C4-2B (cell line): Measurements from ENCODE around the gene TCF4.

Experiments used
- CTCF ChIP-seq: fragments of 450-650 bp; conservative IDR thresholded peaks from 2 replicates; pipeline ENCODE4 v1.5.1; 2017; ENCODE audit warnings: mild to moderate bottlenecking
- ZFX ChIP-seq: fragments of 450-650 bp; IDR thresholded peaks from 2 replicates; pipeline ENCODE4 v1.6.1; 2017

- TF ChIP-seq CTCF, result no peak
- no peak for TF ChIP-seq ZFX
Measured at GRCh38 chr18:55324166-55324565, 263.8 kb downstream of the TCF4 start.
